GM19239 (cell line): ENCODE results near the gene AKT3.

Source experiments
- DNase-seq: peaks from one replicate; pipeline ENCODE4 v3.0.0; 2011; ENCODE audit warnings: low spot score; ENCODE audit not compliant: insufficient read length
- FAIRE-seq: peaks from 2 replicates; lab custom pipeline; 2011; peaks lifted over from hg19 to GRCh38; lab: Jason Lieb, UNC

Gene AKT3

GRCh38 chr1:243738020-243738419 lies 112.0 kb downstream of the AKT3 start:
- DNase-seq (no peak), FAIRE-seq (no peak)

- no peak for FAIRE-seq
- DNase-seq, result no peak
Measured at GRCh38 chr1:243735457-243735856, 114.6 kb downstream of the AKT3 start.

- DNase-seq, result no peak
- FAIRE-seq, result no peak
Measured at GRCh38 chr1:243734308-243734695, 115.7 kb downstream of the AKT3 start.

GRCh38 chr1:243733670-243734307 lies 116.3 kb downstream of the AKT3 start:
- no peak for DNase-seq
- peak; percentile 18 for FAIRE-seq

GRCh38 chr1:243732637-243733036 lies 117.4 kb downstream of the AKT3 start:
- FAIRE-seq, result peak; percentile 67
- no peak for DNase-seq

- FAIRE-seq (no peak), DNase-seq (no peak)
Measured at GRCh38 chr1:243731974-243732625, 117.9 kb downstream of the AKT3 start.

- no peak for DNase-seq
- peak; percentile 49 for FAIRE-seq
Measured at GRCh38 chr1:243731301-243731891, 118.6 kb downstream of the AKT3 start.

GRCh38 chr1:243730487-243731150 lies 119.4 kb downstream of the AKT3 start:
- no peak for DNase-seq
- no peak for FAIRE-seq

- no peak for FAIRE-seq
- no peak for DNase-seq
Measured at GRCh38 chr1:243729956-243730355, 120.1 kb downstream of the AKT3 start.

- peak; percentile 71 for FAIRE-seq
- peak; percentile 8 for DNase-seq
Measured at GRCh38 chr1:243727503-243728203, 122.4 kb downstream of the AKT3 start.

- FAIRE-seq (peak; percentile 79), DNase-seq (no peak)
Measured at GRCh38 chr1:243726806-243727502, 123.1 kb downstream of the AKT3 start.

GRCh38 chr1:243725846-243726245 lies 124.2 kb downstream of the AKT3 start:
- FAIRE-seq (peak; percentile 40), DNase-seq (no peak)

GRCh38 chr1:243725075-243725474 lies 125.0 kb downstream of the AKT3 start:
- FAIRE-seq, result peak; percentile 82
- no peak for DNase-seq

- FAIRE-seq (no peak), DNase-seq (no peak)
Measured at GRCh38 chr1:243723458-243724043, 126.5 kb downstream of the AKT3 start.

GRCh38 chr1:243723050-243723449 lies 127.0 kb downstream of the AKT3 start:
- DNase-seq, result no peak
- FAIRE-seq, result peak; percentile 47

GRCh38 chr1:243719476-243719875 lies 130.6 kb downstream of the AKT3 start:
- no peak for DNase-seq
- FAIRE-seq, result no peak

GRCh38 chr1:243718893-243719292 lies 131.2 kb downstream of the AKT3 start:
- DNase-seq, result no peak
- no peak for FAIRE-seq

- no peak for FAIRE-seq
Measured at GRCh38 chr1:243718022-243718421, 132.0 kb downstream of the AKT3 start.

GRCh38 chr1:243716906-243717305 lies 133.1 kb downstream of the AKT3 start:
- FAIRE-seq (no peak), DNase-seq (no peak)

More at GRCh38 chr1:243718022-243718421, 132.0 kb downstream of the AKT3 start:
- no peak for DNase-seq
